DND-41 (cell line): ENCODE results near the gene LEMD2.

ENCODE experiments used
- ATAC-seq: fragments of 200-7000 bp; cut with Tn5 transposase; 3 replicates; pipeline ENCODE4 v1.9.1; 2021; ENCODE audit warnings: low read depth; ENCODE audit not compliant: insufficient read depth
- DNase-seq: peaks from one replicate; pipeline ENCODE4 v3.0.0-alpha.2; 2020
- H2AFZ ChIP-seq: 2 replicates; pipeline ENCODE4 v1.6.0; 2012; ENCODE audit warnings: low read depth, low read length
- H3K27ac ChIP-seq: 2 replicates; pipeline ENCODE4 v1.5.1; 2012; ENCODE audit warnings: low read length, inconsistent platforms
- H3K27me3 ChIP-seq: fragments of 200-600 bp; sonication (generic); 2 replicates; pipeline ENCODE4 v1.6.0; 2012; ENCODE audit warnings: low read length, mild to moderate bottlenecking, inconsistent platforms; ENCODE audit not compliant: insufficient read depth, poor library complexity
- H3K36me3 ChIP-seq: 2 replicates; pipeline ENCODE4 v1.5.1; 2012; ENCODE audit warnings: low read length, inconsistent platforms; ENCODE audit not compliant: insufficient read depth
- H3K4me1 ChIP-seq: 2 replicates; pipeline ENCODE4 v1.5.1; 2012; ENCODE audit warnings: mild to moderate bottlenecking, low read length; ENCODE audit not compliant: insufficient read depth
- H3K4me2 ChIP-seq: 2 replicates; pipeline ENCODE4 v1.6.0; 2012; ENCODE audit warnings: mild to moderate bottlenecking, moderate library complexity, low read length, inconsistent platforms; ENCODE audit not compliant: insufficient read depth
- H3K4me3 ChIP-seq, 2 experiments: fragments of 200-600 bp in 1 of 2; shearing (Covaris generic) in 1 of 2; 2 replicates each; pipeline ENCODE4 v1.5.1; 2012 to 2016; ENCODE audit warnings: inconsistent platforms in 2 of 2, low read length in 2 of 2, mild to moderate bottlenecking in 2 of 2, low read depth in 1 of 2, moderate library complexity in 1 of 2
- H3K79me2 ChIP-seq: 2 replicates; pipeline ENCODE4 v1.6.0; 2012; ENCODE audit warnings: low read length, inconsistent platforms; ENCODE audit not compliant: insufficient read depth
- H3K9ac ChIP-seq: 2 replicates; pipeline ENCODE4 v1.6.0; 2012; ENCODE audit warnings: low read depth, mild to moderate bottlenecking, inconsistent platforms, low read length, moderate library complexity
- H3K9me3 ChIP-seq: 2 replicates; pipeline ENCODE4 v1.5.1; 2012; ENCODE audit warnings: low read length, moderate library complexity, mild to moderate bottlenecking, inconsistent platforms; ENCODE audit not compliant: insufficient read depth, severe bottlenecking
- H4K20me1 ChIP-seq: 2 replicates; pipeline ENCODE4 v1.6.0; 2012; ENCODE audit warnings: low read length; ENCODE audit not compliant: insufficient read depth
- EZH2 ChIP-seq: IDR thresholded peaks from 3 replicates; pipeline ENCODE4 v1.6.1; 2012; ENCODE audit warnings: borderline replicate concordance, low read depth, mild to moderate bottlenecking, moderate library complexity, low read length, inconsistent platforms; ENCODE audit not compliant: severe bottlenecking
- TF ChIP-seq, protein P1 (sequence below): IDR thresholded peaks from 2 replicates; pipeline ENCODE4 v1.5.1; 2012; ENCODE audit warnings: borderline replicate concordance, low read length, moderate library complexity, mild to moderate bottlenecking; ENCODE audit not compliant: poor library complexity, severe bottlenecking; ENCODE audit errors: extremely low read depth

The LEMD2 gene

GRCh38 chr6:33827546-33828451 is 38.9 kb upstream of the LEMD2 start:
- DNase-seq (no peak), ATAC-seq (no peak)
- no peak overlapping the region for H3K4me3 ChIP-seq
- no peaks in the 10 kb centered on the region for H3K36me3 ChIP-seq
- no peak overlapping the region for H3K4me2 ChIP-seq
- H4K20me1 ChIP-seq, result peaks cover 5% of the 10 kb centered on the region; the same call in 1 of the 2 replicates
- peaks cover 5% of the 10 kb centered on the region for H3K27me3 ChIP-seq
- no peak overlapping the region for H2AFZ ChIP-seq
- no peak overlapping the region for H3K9ac ChIP-seq
- H3K4me1 ChIP-seq, result no peaks in the 10 kb centered on the region
- H3K27ac ChIP-seq, result no peak overlapping the region
- no peak for TF ChIP-seq EZH2
- TF ChIP-seq, protein P1, sequence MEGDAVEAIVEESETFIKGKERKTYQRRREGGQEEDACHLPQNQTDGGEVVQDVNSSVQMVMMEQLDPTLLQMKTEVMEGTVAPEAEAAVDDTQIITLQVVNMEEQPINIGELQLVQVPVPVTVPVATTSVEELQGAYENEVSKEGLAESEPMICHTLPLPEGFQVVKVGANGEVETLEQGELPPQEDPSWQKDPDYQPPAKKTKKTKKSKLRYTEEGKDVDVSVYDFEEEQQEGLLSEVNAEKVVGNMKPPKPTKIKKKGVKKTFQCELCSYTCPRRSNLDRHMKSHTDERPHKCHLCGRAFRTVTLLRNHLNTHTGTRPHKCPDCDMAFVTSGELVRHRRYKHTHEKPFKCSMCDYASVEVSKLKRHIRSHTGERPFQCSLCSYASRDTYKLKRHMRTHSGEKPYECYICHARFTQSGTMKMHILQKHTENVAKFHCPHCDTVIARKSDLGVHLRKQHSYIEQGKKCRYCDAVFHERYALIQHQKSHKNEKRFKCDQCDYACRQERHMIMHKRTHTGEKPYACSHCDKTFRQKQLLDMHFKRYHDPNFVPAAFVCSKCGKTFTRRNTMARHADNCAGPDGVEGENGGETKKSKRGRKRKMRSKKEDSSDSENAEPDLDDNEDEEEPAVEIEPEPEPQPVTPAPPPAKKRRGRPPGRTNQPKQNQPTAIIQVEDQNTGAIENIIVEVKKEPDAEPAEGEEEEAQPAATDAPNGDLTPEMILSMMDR, result no peak
- H3K79me2 ChIP-seq, result no peaks in the 10 kb centered on the region
- H3K9me3 ChIP-seq, result no peaks in the 10 kb centered on the region

- H2AFZ ChIP-seq, result no peak overlapping the region
- DNase-seq (no peak), ATAC-seq (no peak)
- H3K4me1 ChIP-seq, result no peaks in the 10 kb centered on the region
- no peak overlapping the region for H3K27ac ChIP-seq
- H3K4me3 ChIP-seq, result no peak overlapping the region
- H3K27me3 ChIP-seq, result peaks cover 7% of the 10 kb centered on the region
- H3K36me3 ChIP-seq, result no peaks in the 10 kb centered on the region
- no peak overlapping the region for H3K4me2 ChIP-seq
- peaks cover 5% of the 10 kb centered on the region; the same call in 1 of the 2 replicates for H4K20me1 ChIP-seq
- H3K79me2 ChIP-seq, result no peaks in the 10 kb centered on the region
- H3K9ac ChIP-seq, result no peak overlapping the region
- no peaks in the 10 kb centered on the region for H3K9me3 ChIP-seq
- no peak for TF ChIP-seq EZH2
- TF ChIP-seq, protein P1, result peak; percentile 7
Measured at GRCh38 chr6:33826537-33826936, 37.6 kb upstream of the LEMD2 start.

DNA sequence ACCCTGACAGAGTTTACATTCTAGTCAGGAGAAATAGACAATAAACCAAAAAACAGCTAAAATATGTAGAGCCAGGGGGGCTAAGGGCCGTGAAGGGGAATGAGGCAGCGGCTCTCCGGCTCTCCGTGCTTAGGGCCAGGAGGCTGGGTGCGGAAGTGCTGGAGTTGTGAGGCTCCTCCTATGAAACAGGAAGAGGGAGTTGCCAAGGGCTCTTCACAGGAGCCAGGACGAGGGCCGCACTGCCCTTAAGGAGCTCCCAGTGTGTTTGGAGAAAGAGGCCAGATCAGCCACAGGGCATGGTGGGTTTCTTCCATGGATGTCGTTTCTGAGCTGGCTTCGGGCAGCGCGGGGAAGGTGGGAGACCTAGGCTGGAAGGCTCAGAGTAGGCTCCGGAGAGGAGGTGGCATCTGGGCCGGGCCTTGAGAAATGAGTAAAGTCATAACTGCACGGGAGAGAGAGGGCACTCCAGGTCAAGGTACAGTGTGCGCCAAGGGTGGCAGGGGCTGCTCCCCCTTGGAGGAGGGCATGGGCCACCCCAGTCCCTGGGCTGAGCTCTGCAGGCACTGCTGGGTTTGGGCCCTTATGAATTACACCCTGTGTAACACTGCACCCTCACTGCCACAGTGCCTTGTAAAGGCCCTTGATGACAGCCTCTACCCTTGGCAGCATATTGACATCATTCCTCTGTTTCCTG is 35.7 kb upstream of the LEMD2 start:
- Histone ChIP-seq H3K79me2 (no peaks in the 10 kb centered on the region), H3K4me2 (no peak overlapping the region), H2AFZ (no peak overlapping the region), H3K36me3 (no peaks in the 10 kb centered on the region), H3K4me1 (no peaks in the 10 kb centered on the region), H3K9me3 (no peaks in the 10 kb centered on the region), H4K20me1 (peaks cover 5% of the 10 kb centered on the region; the same call in 1 of the 2 replicates), H3K4me3 (no peak overlapping the region), H3K27ac (no peak overlapping the region), H3K27me3 (peaks cover 7% of the 10 kb centered on the region), H3K9ac (no peak overlapping the region)
- ATAC-seq, result no peak
- TF ChIP-seq EZH2, result no peak
- TF ChIP-seq, protein P1, result no peak
- DNase-seq, result no peak
